GM23338 (cell line): ENCODE data around the gene PIF1. TPM values are rescaled to one million over a fixed set of nuclear protein-coding genes. Genes with fewer than 3 reads are reported as not detected.

Experiments used
- ATAC-seq: fragments of 200-7000 bp; cut with Tn5 transposase; 3 replicates; pipeline ENCODE4 v1.9.1; 2020
- DNase-seq: peaks from one replicate; pipeline ENCODE4 v3.0.0-alpha.2; 2015; ENCODE audit warnings: low spot score
- H2AFZ ChIP-seq: fragments of 200-600 bp; sonication (generic); 2 replicates; pipeline ENCODE4 v1.8.0; 2016; ENCODE audit warnings: antibody characterized with exemption, mild to moderate bottlenecking, moderate library complexity
- H3F3A ChIP-seq: fragments of 200-600 bp; sonication (generic); replicated peaks from 2 replicates; pipeline ENCODE4 v1.8.0; 2017; ENCODE audit warnings: antibody characterized with exemption, mixed run types, low read depth
- H3K27ac ChIP-seq: fragments of 200-600 bp; sonication (generic); 2 replicates; pipeline ENCODE4 v1.6.1; 2016; ENCODE audit warnings: low read depth
- H3K27me3 ChIP-seq: fragments of 200-600 bp; sonication (generic); 2 replicates; pipeline ENCODE4 v1.8.0; 2016; ENCODE audit warnings: mild to moderate bottlenecking, mixed run types, moderate library complexity; ENCODE audit not compliant: insufficient read depth
- H3K36me3 ChIP-seq: fragments of 200-600 bp; sonication (generic); 2 replicates; pipeline ENCODE4 v1.8.0; 2016; ENCODE audit warnings: mild to moderate bottlenecking; ENCODE audit not compliant: insufficient read depth
- H3K4me1 ChIP-seq: fragments of 200-600 bp; sonication (generic); 2 replicates; pipeline ENCODE4 v1.8.0; 2016; ENCODE audit warnings: mild to moderate bottlenecking, moderate library complexity; ENCODE audit not compliant: insufficient read depth
- H3K4me2 ChIP-seq: fragments of 200-600 bp; sonication (generic); 2 replicates; pipeline ENCODE4 v1.7.1; 2017; ENCODE audit warnings: mixed run types
- H3K4me3 ChIP-seq: fragments of 200-600 bp; sonication (generic); 2 replicates; pipeline ENCODE4 v1.6.1; 2016; ENCODE audit warnings: mixed run types
- H3K79me2 ChIP-seq: fragments of 200-600 bp; sonication (generic); replicated peaks from 2 replicates; pipeline ENCODE4 v1.8.0; 2017; ENCODE audit warnings: mild to moderate bottlenecking; ENCODE audit not compliant: insufficient read depth
- H3K9me2 ChIP-seq: fragments of 200-600 bp; sonication (generic); 2 replicates; pipeline ENCODE4 v1.8.0; 2017; ENCODE audit not compliant: insufficient read depth
- H4K20me1 ChIP-seq: fragments of 200-600 bp; sonication (generic); replicated peaks from 2 replicates; pipeline ENCODE4 v1.8.0; 2017; ENCODE audit warnings: mild to moderate bottlenecking; ENCODE audit not compliant: insufficient read depth
- H3K27ac Mint-ChIP-seq: 2 replicates; pipeline ENCODE4 v1.8.0; 2020; ENCODE audit warnings: inconsistent platforms, mild to moderate bottlenecking, moderate library complexity, mixed read lengths
- H3K27me3 Mint-ChIP-seq: 3 replicates; pipeline ENCODE4 v1.8.0; 2022; ENCODE audit warnings: low read depth, mild to moderate bottlenecking, moderate library complexity, mixed read lengths, inconsistent platforms; ENCODE audit not compliant: insufficient read depth, poor library complexity
- H3K36me3 Mint-ChIP-seq: 3 replicates; pipeline ENCODE4 v1.8.0; 2021; ENCODE audit warnings: low read depth, mild to moderate bottlenecking, inconsistent platforms, moderate library complexity, mixed read lengths
- H3K4me1 Mint-ChIP-seq: 3 replicates; pipeline ENCODE4 v1.8.0; 2020; ENCODE audit warnings: mild to moderate bottlenecking, inconsistent platforms, mixed read lengths
- H3K4me3 Mint-ChIP-seq: 3 replicates; pipeline ENCODE4 v1.8.0; 2021; ENCODE audit warnings: moderate library complexity, mild to moderate bottlenecking, inconsistent platforms, mixed read lengths
- H3K9me3 Mint-ChIP-seq: 3 replicates; pipeline ENCODE4 v1.8.0; 2020; ENCODE audit warnings: moderate library complexity, mild to moderate bottlenecking, inconsistent platforms, mixed read lengths
- CREB1 ChIP-seq: fragments of 250-450 bp; sonication (Bioruptor Pico); IDR thresholded peaks from 2 replicates; pipeline ENCODE4 v1.5.0; 2020; ENCODE audit warnings: low read depth, mild to moderate bottlenecking, moderate library complexity
- CTCF ChIP-seq, 2 experiments: fragments of 200-600 bp in 1 of 2; sonication (generic) in 1 of 2; conservative IDR thresholded peaks; 2 replicates each; pipeline versions ENCODE4 v1.5.1 to v1.6.1; 2016 to 2017; ENCODE audit warnings: antibody characterized with exemption in 2 of 2, low read depth in 2 of 2, mild to moderate bottlenecking in 2 of 2, moderate library complexity in 1 of 2
- EZH2 ChIP-seq: fragments of 200-600 bp; sonication (generic); IDR thresholded peaks from one replicate; pipeline ENCODE4 v1.8.0; 2017; ENCODE audit warnings: antibody characterized with exemption, mild to moderate bottlenecking, low read depth; ENCODE audit not compliant: unreplicated experiment
- EZH2phosphoT487 ChIP-seq: fragments of 200-600 bp; sonication (generic); IDR thresholded peaks from one replicate; pipeline ENCODE4 v1.8.1; 2018; ENCODE audit warnings: antibody characterized with exemption; ENCODE audit not compliant: unreplicated experiment
- JUNB ChIP-seq: IDR thresholded peaks from one replicate; pipeline ENCODE4 v1.6.1; 2016; ENCODE audit warnings: antibody characterized with exemption; ENCODE audit not compliant: unreplicated experiment
- NANOG ChIP-seq: IDR thresholded peaks from 2 replicates; pipeline ENCODE4 v1.6.1; 2016; ENCODE audit warnings: antibody characterized with exemption, borderline replicate concordance
- POLR2AphosphoS5 ChIP-seq: IDR thresholded peaks from 2 replicates; pipeline ENCODE4 v1.6.1; 2016; ENCODE audit warnings: antibody characterized with exemption, low read depth
- STAT1 ChIP-seq: IDR thresholded peaks from one replicate; pipeline ENCODE4 v1.6.1; 2016; ENCODE audit warnings: antibody characterized with exemption; ENCODE audit not compliant: unreplicated experiment
- ZNF331 ChIP-seq: fragments of 250-450 bp; sonication (Bioruptor Pico); IDR thresholded peaks from 2 replicates; pipeline ENCODE4 v1.5.0; 2020; ENCODE audit warnings: low read depth, mild to moderate bottlenecking, moderate library complexity
- ZNF462 ChIP-seq: fragments of 250-450 bp; sonication (Bioruptor Pico); IDR thresholded peaks from 2 replicates; pipeline ENCODE4 v1.5.0; 2020; ENCODE audit warnings: mild to moderate bottlenecking, moderate library complexity
- polyA plus RNA-seq: library from polyadenylated mRNA; unstranded; fragments of >200 nt; fragmentation: Nextera tagmentation; extraction: Ambion mirVana; gene quantifications from 2 replicates; pipeline ENCODE4 v1.2.1, GENCODE V29; 2016
- total RNA-seq: library from RNA; depleted of rRNA; stranded (reverse); fragments of >200 nt; shearing (Covaris generic); gene quantifications from 2 replicates; pipeline ENCODE4 v1.2.3, GENCODE V29; 2014

Gene PIF1
- total and polyA plus RNA-seq, 2 experiments from 2014 or later = 116 to 200 TPM

DNA sequence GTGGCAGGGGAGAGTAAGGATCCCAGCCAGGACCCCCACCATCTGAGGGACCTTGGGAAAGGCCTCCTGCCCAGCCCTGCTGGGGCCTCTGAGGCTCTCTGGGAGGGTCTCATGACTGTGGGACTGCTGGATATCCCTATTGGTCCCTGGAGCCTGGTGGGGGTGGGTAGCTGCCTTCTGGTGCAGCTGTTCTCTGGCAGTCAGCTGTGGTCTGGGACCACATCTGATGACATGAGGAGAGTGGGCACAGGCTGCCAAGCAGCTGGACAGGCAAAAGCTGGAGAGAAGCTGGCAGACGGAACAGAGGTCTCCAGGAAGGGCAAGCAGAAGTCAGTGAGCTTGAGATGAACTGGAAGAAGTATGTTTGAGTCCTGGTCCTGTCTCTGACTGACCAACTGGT lies 38.6 kb upstream of the PIF1 start:
- Histone ChIP-seq H4K20me1 (peaks cover 8% of the 10 kb centered on the region), H3K79me2 (peaks cover 4% of the 10 kb centered on the region; the same call in 1 of the 2 replicates), H3F3A (0 out of 2 replicates have a peak, but pooled peaks cover 13% of the 10 kb centered on the region), H3K27ac (no peak overlapping the region), H3K4me2 (no peak overlapping the region), H3K36me3 (0 out of 2 replicates have a peak, but pooled peaks cover 9% of the 10 kb centered on the region), H2AFZ (no peak overlapping the region), H3K27me3 (no peaks in the 10 kb centered on the region), H3K4me3 (no peak overlapping the region), H3K9me2 (no peaks in the 10 kb centered on the region), H3K4me1 (peaks cover 38% of the 10 kb centered on the region)
- DNase-seq (no peak), ATAC-seq (no peak)
- H3K27me3 Mint-ChIP-seq = peaks cover 27% of the 10 kb centered on the region
- H3K27ac Mint-ChIP-seq = no peak overlapping the region
- peaks cover 43% of the 10 kb centered on the region for H3K4me1 Mint-ChIP-seq
- H3K9me3 Mint-ChIP-seq = no peaks in the 10 kb centered on the region; the same call in 2 of the 3 replicates
- TF ChIP-seq ZNF331 (CRISPR knock-in tag) (no peak), POLR2AphosphoS5 (no peak), NANOG (no peak), JUNB (no peak), EZH2 (no peak), STAT1 (no peak), CTCF (conservative IDR thresholded peaks at IDR 0.05; ENCODE audit: low read depth in 2 of 2) (no peak), EZH2phosphoT487 (no peak), CREB1 (CRISPR knock-in tag) (no peak), ZNF462 (CRISPR knock-in tag) (no peak)
- peaks cover 60% of the 10 kb centered on the region for H3K36me3 Mint-ChIP-seq
- H3K4me3 Mint-ChIP-seq = no peak overlapping the region
